WTC11 (cell line): ENCODE data around the gene RPP30. TPM values are rescaled to one million over a fixed set of nuclear protein-coding genes. Genes with fewer than 3 reads are reported as not detected.

ENCODE experiments used
- ATAC-seq: fragments of 200-7000 bp; cut with Tn5 transposase; 2 replicates; pipeline ENCODE4 v1.10.0; 2021; ENCODE audit warnings: mild to moderate bottlenecking, moderate library complexity
- CTCF ChIA-PET: fragments of 300-600 bp; sonication (Branson Sonifier 250); formaldehyde crosslinking; loops from one replicate; lab custom pipeline; 2021; ENCODE audit warnings: antibody characterized with exemption; lab: Charles Lee
- POLR2A ChIA-PET: fragments of 350-600 bp; sonication (Branson Sonifier 250); formaldehyde crosslinking; loops from one replicate; lab custom pipeline; 2021; ENCODE audit warnings: antibody characterized with exemption; lab: Charles Lee
- DNase-seq: peaks from one replicate; pipeline ENCODE4 v3.0.0; 2021; ENCODE audit warnings: low spot score
- H3K27ac Mint-ChIP-seq: 2 replicates; pipeline ENCODE4 v1.8.0; 2021; ENCODE audit warnings: mixed read lengths
- H3K27me3 Mint-ChIP-seq: 2 replicates; pipeline ENCODE4 v1.8.0; 2021; ENCODE audit warnings: low read depth, mild to moderate bottlenecking, moderate library complexity, mixed read lengths
- H3K36me3 Mint-ChIP-seq: 2 replicates; pipeline ENCODE4 v1.8.0; 2021; ENCODE audit warnings: mixed read lengths
- H3K4me1 Mint-ChIP-seq: 2 replicates; pipeline ENCODE4 v1.8.0; 2022; ENCODE audit warnings: mixed read lengths
- H3K4me3 Mint-ChIP-seq: 2 replicates; pipeline ENCODE4 v1.8.0; 2021; ENCODE audit warnings: mild to moderate bottlenecking, moderate library complexity, mixed read lengths
- H3K9me3 Mint-ChIP-seq: 2 replicates; pipeline ENCODE4 v1.8.0; 2021; ENCODE audit warnings: mixed read lengths
- AR ChIP-seq: fragments of 250-450 bp; sonication (Bioruptor Pico); IDR thresholded peaks from 2 replicates; pipeline ENCODE4 v1.9.0; 2021; ENCODE audit warnings: mild to moderate bottlenecking
- CBFB ChIP-seq: sonication (generic); formaldehyde crosslinking; IDR thresholded peaks from 2 replicates; pipeline ENCODE4 v1.8.1; 2022; ENCODE audit warnings: mild to moderate bottlenecking, low read depth, missing genetic modification reagents
- CREM ChIP-seq: sonication (generic); formaldehyde crosslinking; IDR thresholded peaks from 2 replicates; pipeline ENCODE4 v1.8.1; 2022; ENCODE audit warnings: mild to moderate bottlenecking, missing genetic modification reagents, moderate library complexity
- E2F1 ChIP-seq: sonication (generic); formaldehyde crosslinking; IDR thresholded peaks from 2 replicates; pipeline ENCODE4 v1.8.0; 2022; ENCODE audit warnings: mild to moderate bottlenecking, missing genetic modification reagents
- E2F4 ChIP-seq: sonication (generic); formaldehyde crosslinking; IDR thresholded peaks from 2 replicates; pipeline ENCODE4 v1.8.1; 2022; ENCODE audit warnings: low read depth, mild to moderate bottlenecking, moderate library complexity, missing genetic modification reagents, borderline replicate concordance
- EMX1 ChIP-seq: fragments of 250-450 bp; sonication (Bioruptor Pico); IDR thresholded peaks from 2 replicates; pipeline ENCODE4 v1.8.0; 2021; ENCODE audit warnings: mild to moderate bottlenecking
- ETV6 ChIP-seq: sonication (generic); formaldehyde crosslinking; IDR thresholded peaks from 2 replicates; pipeline ENCODE4 v1.8.1; 2022; ENCODE audit warnings: mild to moderate bottlenecking, missing genetic modification reagents
- HMGA2 ChIP-seq: fragments of 250-450 bp; sonication (Bioruptor Pico); IDR thresholded peaks from 2 replicates; pipeline ENCODE4 v1.4.0; 2021; ENCODE audit warnings: mild to moderate bottlenecking, moderate library complexity
- MXD4 ChIP-seq: fragments of 250-450 bp; sonication (Bioruptor Pico); IDR thresholded peaks from 2 replicates; pipeline ENCODE4 v1.8.0; 2021; ENCODE audit warnings: mild to moderate bottlenecking, moderate library complexity, borderline replicate concordance
- MYBL2 ChIP-seq: sonication (generic); formaldehyde crosslinking; IDR thresholded peaks from 2 replicates; pipeline ENCODE4 v1.8.1; 2023; ENCODE audit warnings: mild to moderate bottlenecking, moderate library complexity, missing genetic modification reagents
- NFYB ChIP-seq: sonication (generic); formaldehyde crosslinking; conservative IDR thresholded peaks from 2 replicates; pipeline ENCODE4 v1.8.0; 2022; ENCODE audit warnings: low read depth, missing genetic modification reagents
- PRRX2 ChIP-seq: fragments of 250-450 bp; sonication (Bioruptor Pico); IDR thresholded peaks from 2 replicates; pipeline ENCODE4 v1.8.0; 2021; ENCODE audit warnings: mild to moderate bottlenecking
- ZBTB21 ChIP-seq: sonication (generic); formaldehyde crosslinking; IDR thresholded peaks from 2 replicates; pipeline ENCODE4 v1.8.1; 2023; ENCODE audit warnings: mild to moderate bottlenecking, missing genetic modification reagents, borderline replicate concordance
- ZBTB43 ChIP-seq: sonication (generic); formaldehyde crosslinking; IDR thresholded peaks from 2 replicates; pipeline ENCODE4 v1.8.1; 2023; ENCODE audit warnings: mild to moderate bottlenecking, missing genetic modification reagents
- ZNF121 ChIP-seq: sonication (generic); formaldehyde crosslinking; IDR thresholded peaks from 2 replicates; pipeline ENCODE4 v1.8.0; 2023; ENCODE audit warnings: missing genetic modification reagents
- ZNF423 ChIP-seq: fragments of 250-450 bp; sonication (Bioruptor Pico); IDR thresholded peaks from 2 replicates; pipeline ENCODE4 v2.1.2; 2022; ENCODE audit warnings: mild to moderate bottlenecking, moderate library complexity
- ZNF671 ChIP-seq: fragments of 250-450 bp; sonication (Bioruptor Pico); IDR thresholded peaks from 2 replicates; pipeline ENCODE4 v1.8.0; 2021; ENCODE audit warnings: mild to moderate bottlenecking
- total RNA-seq: library from RNA; stranded (reverse); gene quantifications from 3 replicates; pipeline ENCODE4 v1.2.3, GENCODE V29; 2021
- TF ChIP-seq, protein P1 (sequence below): fragments of 250-450 bp; sonication (Bioruptor Pico); IDR thresholded peaks from 2 replicates; pipeline ENCODE4 v1.9.0; 2021; ENCODE audit warnings: moderate library complexity, mild to moderate bottlenecking, inconsistent platforms, borderline replicate concordance
- TF ChIP-seq, protein P2 (sequence below): sonication (generic); formaldehyde crosslinking; IDR thresholded peaks from 2 replicates; pipeline ENCODE4 v1.8.0; 2022; ENCODE audit warnings: mild to moderate bottlenecking, missing genetic modification reagents
- TF ChIP-seq, protein P3 (sequence below): sonication (generic); formaldehyde crosslinking; IDR thresholded peaks from 2 replicates; pipeline ENCODE4 v1.8.1; 2023; ENCODE audit warnings: mild to moderate bottlenecking, moderate library complexity, missing genetic modification reagents
- TF ChIP-seq, protein P4 (sequence below): sonication (generic); formaldehyde crosslinking; IDR thresholded peaks from 2 replicates; pipeline ENCODE4 v1.8.1; 2023; ENCODE audit warnings: mild to moderate bottlenecking, missing genetic modification reagents, moderate library complexity
- TF ChIP-seq, protein P5 (sequence below): sonication (generic); formaldehyde crosslinking; IDR thresholded peaks from 2 replicates; pipeline ENCODE4 v1.8.1; 2022; ENCODE audit warnings: mild to moderate bottlenecking, moderate library complexity, missing genetic modification reagents

Gene RPP30
- total RNA-seq, 1 experiment from 2014 or later, result 56.4 TPM

- no peak for DNase-seq
- TF ChIP-seq ZBTB21 (CRISPR knock-in tag) (no peak), EMX1 (CRISPR knock-in tag) (no peak), MXD4 (CRISPR knock-in tag) (no peak), MYBL2 (no peak), CREM (no peak), CBFB (CRISPR knock-in tag) (no peak), ZBTB43 (CRISPR knock-in tag) (no peak), E2F4 (CRISPR knock-in tag) (no peak), ETV6 (CRISPR knock-in tag) (no peak), NFYB (CRISPR knock-in tag) (no peak), PRRX2 (no peak)
- TF ChIP-seq, protein P1, sequence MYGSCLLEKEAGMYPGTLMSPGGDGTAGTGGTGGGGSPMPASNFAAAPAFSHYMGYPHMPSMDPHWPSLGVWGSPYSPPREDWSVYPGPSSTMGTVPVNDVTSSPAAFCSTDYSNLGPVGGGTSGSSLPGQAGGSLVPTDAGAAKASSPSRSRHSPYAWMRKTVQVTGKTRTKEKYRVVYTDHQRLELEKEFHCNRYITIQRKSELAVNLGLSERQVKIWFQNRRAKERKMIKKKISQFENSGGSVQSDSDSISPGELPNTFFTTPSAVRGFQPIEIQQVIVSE (CRISPR knock-in tag), result no peak
- TF ChIP-seq, protein P2, sequence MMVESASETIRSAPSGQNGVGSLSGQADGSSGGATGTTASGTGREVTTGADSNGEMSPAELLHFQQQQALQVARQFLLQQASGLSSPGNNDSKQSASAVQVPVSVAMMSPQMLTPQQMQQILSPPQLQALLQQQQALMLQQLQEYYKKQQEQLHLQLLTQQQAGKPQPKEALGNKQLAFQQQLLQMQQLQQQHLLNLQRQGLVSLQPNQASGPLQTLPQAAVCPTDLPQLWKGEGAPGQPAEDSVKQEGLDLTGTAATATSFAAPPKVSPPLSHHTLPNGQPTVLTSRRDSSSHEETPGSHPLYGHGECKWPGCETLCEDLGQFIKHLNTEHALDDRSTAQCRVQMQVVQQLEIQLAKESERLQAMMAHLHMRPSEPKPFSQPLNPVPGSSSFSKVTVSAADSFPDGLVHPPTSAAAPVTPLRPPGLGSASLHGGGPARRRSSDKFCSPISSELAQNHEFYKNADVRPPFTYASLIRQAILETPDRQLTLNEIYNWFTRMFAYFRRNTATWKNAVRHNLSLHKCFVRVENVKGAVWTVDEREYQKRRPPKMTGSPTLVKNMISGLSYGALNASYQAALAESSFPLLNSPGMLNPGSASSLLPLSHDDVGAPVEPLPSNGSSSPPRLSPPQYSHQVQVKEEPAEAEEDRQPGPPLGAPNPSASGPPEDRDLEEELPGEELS (CRISPR knock-in tag), result no peak
- TF ChIP-seq, protein P3, sequence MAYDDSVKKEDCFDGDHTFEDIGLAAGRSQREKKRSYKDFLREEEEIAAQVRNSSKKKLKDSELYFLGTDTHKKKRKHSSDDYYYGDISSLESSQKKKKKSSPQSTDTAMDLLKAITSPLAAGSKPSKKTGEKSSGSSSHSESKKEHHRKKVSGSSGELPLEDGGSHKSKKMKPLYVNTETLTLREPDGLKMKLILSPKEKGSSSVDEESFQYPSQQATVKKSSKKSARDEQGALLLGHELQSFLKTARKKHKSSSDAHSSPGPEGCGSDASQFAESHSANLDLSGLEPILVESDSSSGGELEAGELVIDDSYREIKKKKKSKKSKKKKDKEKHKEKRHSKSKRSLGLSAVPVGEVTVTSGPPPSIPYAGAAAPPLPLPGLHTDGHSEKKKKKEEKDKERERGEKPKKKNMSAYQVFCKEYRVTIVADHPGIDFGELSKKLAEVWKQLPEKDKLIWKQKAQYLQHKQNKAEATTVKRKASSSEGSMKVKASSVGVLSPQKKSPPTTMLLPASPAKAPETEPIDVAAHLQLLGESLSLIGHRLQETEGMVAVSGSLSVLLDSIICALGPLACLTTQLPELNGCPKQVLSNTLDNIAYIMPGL (CRISPR knock-in tag), result no peak
- Mint-ChIP-seq H3K9me3 (no peaks in the 10 kb centered on the region), H3K4me3 (no peak overlapping the region), H3K4me1 (no peaks in the 10 kb centered on the region), H3K36me3 (no peaks in the 10 kb centered on the region), H3K27me3 (peaks cover 94% of the 10 kb centered on the region), H3K27ac (no peak overlapping the region)
- no peak for ATAC-seq
- CTCF ChIA-PET, result interaction anchor here (0.6 kb wide), 1 partner anchor 79 kb away, joined by 3 read pairs; no protein-coding TSS in a partner anchor
- POLR2A ChIA-PET, result no interaction called here
Measured at GRCh38 chr10:90944749-90945148, 73.0 kb downstream of the RPP30 start.

- H3K27ac Mint-ChIP-seq, result no peak overlapping the region
- no peaks in the 10 kb centered on the region for H3K9me3 Mint-ChIP-seq
- H3K36me3 Mint-ChIP-seq, result no peaks in the 10 kb centered on the region
- no peak for DNase-seq
- H3K27me3 Mint-ChIP-seq, result peaks cover 92% of the 10 kb centered on the region
- no peak for ATAC-seq
- POLR2A ChIA-PET, result no interaction called here
- CTCF ChIA-PET, result no interaction called here
- H3K4me1 Mint-ChIP-seq, result no peaks in the 10 kb centered on the region
- no peak overlapping the region for H3K4me3 Mint-ChIP-seq
- no peak for TF ChIP-seq AR (CRISPR knock-in tag)
- no peak for TF ChIP-seq ZNF121 (CRISPR knock-in tag)
- TF ChIP-seq ZNF671 (CRISPR knock-in tag), result no peak
- no peak for TF ChIP-seq HMGA2 (CRISPR knock-in tag)
- TF ChIP-seq E2F1 (CRISPR knock-in tag), result no peak
- TF ChIP-seq, protein P4, sequence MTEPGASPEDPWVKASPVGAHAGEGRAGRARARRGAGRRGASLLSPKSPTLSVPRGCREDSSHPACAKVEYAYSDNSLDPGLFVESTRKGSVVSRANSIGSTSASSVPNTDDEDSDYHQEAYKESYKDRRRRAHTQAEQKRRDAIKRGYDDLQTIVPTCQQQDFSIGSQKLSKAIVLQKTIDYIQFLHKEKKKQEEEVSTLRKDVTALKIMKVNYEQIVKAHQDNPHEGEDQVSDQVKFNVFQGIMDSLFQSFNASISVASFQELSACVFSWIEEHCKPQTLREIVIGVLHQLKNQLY, result no peak
- TF ChIP-seq, protein P5, sequence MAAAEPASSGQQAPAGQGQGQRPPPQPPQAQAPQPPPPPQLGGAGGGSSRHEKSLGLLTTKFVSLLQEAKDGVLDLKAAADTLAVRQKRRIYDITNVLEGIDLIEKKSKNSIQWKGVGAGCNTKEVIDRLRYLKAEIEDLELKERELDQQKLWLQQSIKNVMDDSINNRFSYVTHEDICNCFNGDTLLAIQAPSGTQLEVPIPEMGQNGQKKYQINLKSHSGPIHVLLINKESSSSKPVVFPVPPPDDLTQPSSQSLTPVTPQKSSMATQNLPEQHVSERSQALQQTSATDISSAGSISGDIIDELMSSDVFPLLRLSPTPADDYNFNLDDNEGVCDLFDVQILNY, result no peak
- no peak for TF ChIP-seq ZNF423 (CRISPR knock-in tag)
Measured at GRCh38 chr10:90945491-90946070, 73.8 kb downstream of the RPP30 start.
